OCI-LY3 (cell line): ENCODE measurements around the gene VLDLR.

Experiments
- EZH2phosphoT487 ChIP-seq: fragments of 200-600 bp; shearing (Covaris generic); IDR thresholded peaks from 2 replicates; pipeline ENCODE4 v1.6.1; 2018; ENCODE audit warnings: antibody characterized with exemption, mixed run types, low read depth
- TF ChIP-seq, protein P1 (sequence below): fragments of 200-600, 300-600 bp; sonication (generic); IDR thresholded peaks from 2 replicates; pipeline ENCODE4 v1.5.1; 2014; ENCODE audit warnings: antibody characterized with exemption, low read length, low read depth

DNA sequence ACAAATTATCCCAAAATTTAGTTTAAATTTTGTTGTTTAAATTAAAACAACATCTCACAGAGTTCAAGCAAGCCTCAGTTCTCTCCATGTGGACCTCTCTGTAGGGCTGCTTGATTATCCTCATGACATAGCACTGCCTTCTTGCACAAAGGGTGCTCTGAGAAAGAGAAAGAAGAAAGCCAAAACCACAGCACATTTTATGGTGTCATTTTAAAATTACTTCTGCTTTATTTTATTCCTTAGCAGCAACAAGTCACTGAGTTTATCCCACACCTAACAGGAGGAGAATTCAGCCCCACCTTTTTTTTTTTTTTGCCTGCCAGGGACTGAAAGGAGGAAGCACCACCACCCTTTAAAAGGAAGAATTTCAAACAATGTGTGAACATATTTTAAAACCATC is 82.9 kb downstream of the VLDLR start:
- TF ChIP-seq, protein P1, sequence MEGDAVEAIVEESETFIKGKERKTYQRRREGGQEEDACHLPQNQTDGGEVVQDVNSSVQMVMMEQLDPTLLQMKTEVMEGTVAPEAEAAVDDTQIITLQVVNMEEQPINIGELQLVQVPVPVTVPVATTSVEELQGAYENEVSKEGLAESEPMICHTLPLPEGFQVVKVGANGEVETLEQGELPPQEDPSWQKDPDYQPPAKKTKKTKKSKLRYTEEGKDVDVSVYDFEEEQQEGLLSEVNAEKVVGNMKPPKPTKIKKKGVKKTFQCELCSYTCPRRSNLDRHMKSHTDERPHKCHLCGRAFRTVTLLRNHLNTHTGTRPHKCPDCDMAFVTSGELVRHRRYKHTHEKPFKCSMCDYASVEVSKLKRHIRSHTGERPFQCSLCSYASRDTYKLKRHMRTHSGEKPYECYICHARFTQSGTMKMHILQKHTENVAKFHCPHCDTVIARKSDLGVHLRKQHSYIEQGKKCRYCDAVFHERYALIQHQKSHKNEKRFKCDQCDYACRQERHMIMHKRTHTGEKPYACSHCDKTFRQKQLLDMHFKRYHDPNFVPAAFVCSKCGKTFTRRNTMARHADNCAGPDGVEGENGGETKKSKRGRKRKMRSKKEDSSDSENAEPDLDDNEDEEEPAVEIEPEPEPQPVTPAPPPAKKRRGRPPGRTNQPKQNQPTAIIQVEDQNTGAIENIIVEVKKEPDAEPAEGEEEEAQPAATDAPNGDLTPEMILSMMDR = no peak
- no peak for TF ChIP-seq EZH2phosphoT487
